T follicular helper cell (primary cell): Measurements from ENCODE around the gene SLC26A1.
"Not testable (repeated sequence)": the region's sequence is repeated elsewhere in the genome, so short reads cannot be mapped to it uniquely, and the experiment has no call there.

ENCODE experiments used
- DNase-seq: peaks from one replicate; pipeline ENCODE4 v3.0.0-alpha.2; 2020; ENCODE audit warnings: low read depth

The SLC26A1 gene

GRCh38 chr4:954211-955020, 38.8 kb downstream of the SLC26A1 start:
- no peak for DNase-seq

GRCh38 chr4:953574-953915, 39.7 kb downstream of the SLC26A1 start:
- DNase-seq = no peak

- no peak for DNase-seq
Measured at GRCh38 chr4:952881-953573, 40.2 kb downstream of the SLC26A1 start.

- no peak for DNase-seq
Measured at GRCh38 chr4:951594-952468, 41.4 kb downstream of the SLC26A1 start.

- no peak for DNase-seq
Measured at GRCh38 chr4:951186-951585, 42.0 kb downstream of the SLC26A1 start.

GRCh38 chr4:950136-951020, 42.8 kb downstream of the SLC26A1 start:
- no peak for DNase-seq

GRCh38 chr4:949656-950055, 43.5 kb downstream of the SLC26A1 start:
- no peak for DNase-seq

- DNase-seq = no peak
Measured at GRCh38 chr4:948936-949300, 44.3 kb downstream of the SLC26A1 start.

- DNase-seq = no peak
Measured at GRCh38 chr4:948101-948935, 44.9 kb downstream of the SLC26A1 start.

GRCh38 chr4:947491-947971, 45.7 kb downstream of the SLC26A1 start:
- no peak for DNase-seq

GRCh38 chr4:946517-947471, 46.4 kb downstream of the SLC26A1 start:
- DNase-seq = no peak

- DNase-seq = no peak
Measured at GRCh38 chr4:946103-946450, 47.1 kb downstream of the SLC26A1 start.

GRCh38 chr4:945274-946102, 47.7 kb downstream of the SLC26A1 start:
- DNase-seq = no peak

GRCh38 chr4:939508-939907, 53.7 kb downstream of the SLC26A1 start:
- not testable (repeated sequence) for DNase-seq
